ENCODE results near the gene SRBD1. TPM values are rescaled to one million over a fixed set of nuclear protein-coding genes. Genes with fewer than 3 reads are reported as not detected.

Gene SRBD1
- total and polyA plus RNA-seq, 12 donors = 2.5 to 13.5 (median 10.0) TPM

DNA sequence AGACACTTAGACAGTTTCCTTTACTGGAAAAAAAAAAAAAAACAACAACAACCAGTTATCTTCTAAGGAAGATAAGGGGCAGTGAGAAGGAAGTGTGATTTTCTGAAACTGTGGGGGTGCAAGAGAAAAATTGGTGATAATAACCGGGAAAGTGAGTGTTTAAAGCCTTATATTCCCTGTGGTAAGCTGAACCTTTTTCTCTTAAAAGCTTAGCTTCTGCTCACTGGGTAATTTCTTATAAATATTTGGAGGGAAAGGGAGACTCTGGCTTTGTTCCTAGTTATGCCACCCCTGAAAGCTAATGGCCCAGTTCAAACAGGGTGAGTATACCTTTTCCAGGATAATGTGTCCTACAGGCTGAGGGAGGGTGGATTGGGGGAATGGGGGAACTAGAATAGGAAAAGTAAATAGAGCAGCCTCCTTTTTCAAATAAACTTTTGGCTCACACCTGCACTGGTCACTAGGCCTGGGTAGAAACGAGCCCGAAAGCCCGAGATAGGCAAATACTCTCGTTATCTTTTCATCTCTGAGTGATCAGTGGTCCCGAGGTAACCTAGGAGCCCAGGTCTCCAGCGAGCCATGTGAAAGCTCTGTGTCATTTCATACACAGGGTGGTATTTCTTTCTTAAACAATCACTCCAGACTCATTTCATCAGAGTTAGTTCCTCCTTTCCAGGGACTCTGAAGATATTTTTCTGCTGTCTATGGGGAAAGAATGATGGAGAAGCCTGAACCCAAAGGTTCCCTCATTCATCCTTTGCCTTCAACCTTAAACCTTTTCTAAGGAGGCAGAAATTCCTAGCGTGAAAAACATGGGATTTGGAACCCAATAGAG, 15.5 kb upstream of the SRBD1 start:
- Histone ChIP-seq H3K27ac (no peak overlapping the region), H3K4me1 (no peaks in the 10 kb centered on the region), H3K9me3 (no peaks in the 10 kb centered on the region), H3K4me3 (no peak overlapping the region), H3K36me3 (no peaks in the 10 kb centered on the region), H3K27me3 (peaks cover 0 to 11% (median 3%) of the 10 kb centered on the region in 7 donors)
- WGBS, 2 donors = 69 to 78% methylated on average over 8 of the region's 8 CpGs
- intact Hi-C loops (cut with DNase I) = no loop called here
- TF ChIP-seq CTCF (IDR thresholded peaks at IDR 0.05) = no peak
- ATAC-seq = no peak
- DNase-seq = no peak

DNA sequence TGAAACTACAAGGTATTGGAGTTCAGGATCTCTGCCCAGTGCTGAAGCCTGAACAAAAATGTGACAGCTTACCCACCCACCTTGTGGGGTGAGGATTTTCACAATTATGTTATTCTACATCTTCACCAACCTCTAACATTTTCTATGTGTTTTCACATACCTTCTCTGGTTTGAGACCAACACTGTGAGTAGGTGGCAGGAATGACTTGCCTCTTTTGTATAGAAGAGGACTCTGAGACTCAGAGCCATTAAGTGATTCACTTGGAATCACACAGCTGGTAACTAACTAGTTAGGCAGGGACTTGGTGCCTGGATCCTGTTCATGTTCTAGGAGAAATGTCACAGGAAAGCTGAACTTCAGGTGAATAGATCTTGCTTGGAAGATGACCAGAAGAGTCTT, 14.8 kb upstream of the SRBD1 start:
- H3K27ac ChIP-seq = no peak overlapping the region
- TF ChIP-seq CTCF (IDR thresholded peaks at IDR 0.05) = no peak
- intact Hi-C loops (cut with DNase I) = no loop called here

GRCh38 chr2:45623098-45623497, 12.0 kb upstream of the SRBD1 start:
- intact Hi-C loops (cut with DNase I) = no loop called here
- DNase-seq = no peak
- Histone ChIP-seq H3K27me3 (peaks cover 0 to 5% (median 0%) of the 10 kb centered on the region in 7 donors), H3K27ac (no peak overlapping the region), H3K4me3 (no peak overlapping the region), H3K9me3 (no peaks in the 10 kb centered on the region), H3K36me3 (no peaks in the 10 kb centered on the region), H3K4me1 (no peaks in the 10 kb centered on the region)
- 73 to 86% methylated on average over 3 of the region's 3 CpGs for WGBS, 2 donors
- ATAC-seq = no peak
- no peak for TF ChIP-seq CTCF (IDR thresholded peaks at IDR 0.05)

More for the DNA sequence above, 14.8 kb upstream of the SRBD1 start:
- peaks cover 0 to 5% (median 0%) of the 10 kb centered on the region in 7 donors for H3K27me3 ChIP-seq
- H3K36me3 ChIP-seq = no peaks in the 10 kb centered on the region
- no peak for ATAC-seq
- DNase-seq = no peak
- no peaks in the 10 kb centered on the region for H3K4me1 ChIP-seq
- H3K4me3 ChIP-seq = no peak overlapping the region
- H3K9me3 ChIP-seq = no peaks in the 10 kb centered on the region

- no peak overlapping the region for H3K4me3 ChIP-seq
- H3K4me1 ChIP-seq = no peaks in the 10 kb centered on the region
- no peaks in the 10 kb centered on the region for H3K36me3 ChIP-seq
- peaks cover 0 to 4% (median 0%) of the 10 kb centered on the region in 7 donors for H3K27me3 ChIP-seq
- ATAC-seq (no peak), DNase-seq (no peak)
- H3K27ac ChIP-seq = no peak overlapping the region
- intact Hi-C loops (cut with DNase I) = no loop called here
- H3K9me3 ChIP-seq = no peaks in the 10 kb centered on the region
- no peak for TF ChIP-seq CTCF (IDR thresholded peaks at IDR 0.05)
- 83 to 89% methylated on average over 6 of the region's 6 CpGs for WGBS, 2 donors
Measured at GRCh38 chr2:45622336-45623075, 11.4 kb upstream of the SRBD1 start.

Data from heart right ventricle (tissue), 16 donors.